ENCODE results near the gene CALB2. TPM values are rescaled to one million over a fixed set of nuclear protein-coding genes. Genes with fewer than 3 reads are reported as not detected.

The CALB2 gene
- total and polyA plus RNA-seq, 2 of the 4 experiments (the other 2 are of a cell fraction) = 0.18 to 0.32 TPM

GRCh38 chr16:71345031-71345430 is 13.5 kb upstream of the CALB2 start:
- no peak overlapping the region for H2AFZ ChIP-seq (replicated peaks; ENCODE audit: low read length, poor library complexity)
- dilution Hi-C loops (cut with HindIII; ENCODE audit: low sequenced_read_pairs, unreplicated experiment) = no loop called here
- H3K36me3 ChIP-seq (ENCODE audit: control insufficient read depth, insufficient read depth, low read length) = no peaks in the 10 kb centered on the region
- H3K4me3 ChIP-seq (ENCODE audit: insufficient read depth, low read depth, low read length) = no peak overlapping the region
- ChIA-PET CTCF (no interaction called here), POLR2A (ENCODE audit: unreplicated experiment) (no interaction called here)
- no peaks in the 10 kb centered on the region for H3K9me3 ChIP-seq (ENCODE audit: control insufficient read depth, insufficient read depth, low read length)
- no peak overlapping the region for H2BK20ac ChIP-seq (ENCODE audit: low read depth, low read length)
- no peak overlapping the region for H3K14ac ChIP-seq (replicated peaks; ENCODE audit: low read depth, low read length)
- intact Hi-C loops (cut with micrococcal nuclease) = no loop called here
- H2BK120ac ChIP-seq (ENCODE audit: low read depth, low read length) = no peak overlapping the region
- H4K8ac ChIP-seq (ENCODE audit: low read depth in 2 of 2, low read length in 2 of 2) = no peak overlapping the region
- no peaks in the 10 kb centered on the region for H3K79me1 ChIP-seq (ENCODE audit: low read depth in 1 of 2, low read length in 2 of 2)
- H2BK15ac ChIP-seq (ENCODE audit: low read depth, low read length) = no peak overlapping the region
- no peak overlapping the region for H3K27ac ChIP-seq (ENCODE audit: insufficient read depth, low read length)
- H3K27me3 ChIP-seq (ENCODE audit: control insufficient read depth, insufficient read depth, low read length) = peaks cover 2% of the 10 kb centered on the region; the same call in 1 of the 2 replicates
- H4K91ac ChIP-seq (ENCODE audit: insufficient read depth, low read depth, low read length) = no peak overlapping the region
- no peak overlapping the region for H3K23ac ChIP-seq (ENCODE audit: low read depth, low read length)
- BruUV-seq (replicated peaks) = no TSS peak
- H2AK5ac ChIP-seq (ENCODE audit: low read depth, low read length) = no peak overlapping the region
- DNase-seq (no peak), ATAC-seq (ENCODE audit: low read depth) (no peak)
- TF ChIP-seq ELK1 (IDR thresholded peaks at IDR 0.05; ENCODE audit: borderline replicate concordance, low read depth, low read length) (no peak), MAZ (IDR thresholded peaks at IDR 0.05; ENCODE audit: borderline replicate concordance, low read depth, low read length) (no peak)
- no peak overlapping the region for H3K56ac ChIP-seq (ENCODE audit: extremely low read depth, insufficient read depth, low read length)
- H2BK5ac ChIP-seq (ENCODE audit: low read depth, low read length, poor library complexity, severe bottlenecking) = no peak overlapping the region
- H3K18ac ChIP-seq (ENCODE audit: low read depth, low read length) = no peak overlapping the region
- no peak overlapping the region for H2AK9ac ChIP-seq (replicated peaks; ENCODE audit: low read depth, low read length, poor library complexity)
- no peak overlapping the region for H4K5ac ChIP-seq (ENCODE audit: low read depth, low read length)
- no peak overlapping the region for H3K4me2 ChIP-seq (ENCODE audit: low read depth, low read length)
- no peaks in the 10 kb centered on the region for H3K9me1 ChIP-seq (ENCODE audit: insufficient read depth, low read length)
- 78% methylated on average over 5 of the region's 10 CpGs; no CpG with 5 or more reads in 1 of the 2 experiments for WGBS, 2 experiments (ENCODE audit: extremely low coverage in 2 of 2, insufficient read length in 1 of 2)
- in situ Hi-C loops (cut with MboI; ENCODE audit: low sequenced_read_pairs) = no loop called here
- H3K4me1 ChIP-seq (ENCODE audit: control insufficient read depth, insufficient read depth, low read length) = no peaks in the 10 kb centered on the region
- H3K9ac ChIP-seq (ENCODE audit: low read depth, low read length) = no peak overlapping the region
- H4K20me1 ChIP-seq (ENCODE audit: insufficient read depth, low read length) = no peaks in the 10 kb centered on the region
- no peak overlapping the region for H3K4ac ChIP-seq (ENCODE audit: low read depth, low read length)
